ENCODE measurements around the gene SDK2.

The SDK2 gene

DNA sequence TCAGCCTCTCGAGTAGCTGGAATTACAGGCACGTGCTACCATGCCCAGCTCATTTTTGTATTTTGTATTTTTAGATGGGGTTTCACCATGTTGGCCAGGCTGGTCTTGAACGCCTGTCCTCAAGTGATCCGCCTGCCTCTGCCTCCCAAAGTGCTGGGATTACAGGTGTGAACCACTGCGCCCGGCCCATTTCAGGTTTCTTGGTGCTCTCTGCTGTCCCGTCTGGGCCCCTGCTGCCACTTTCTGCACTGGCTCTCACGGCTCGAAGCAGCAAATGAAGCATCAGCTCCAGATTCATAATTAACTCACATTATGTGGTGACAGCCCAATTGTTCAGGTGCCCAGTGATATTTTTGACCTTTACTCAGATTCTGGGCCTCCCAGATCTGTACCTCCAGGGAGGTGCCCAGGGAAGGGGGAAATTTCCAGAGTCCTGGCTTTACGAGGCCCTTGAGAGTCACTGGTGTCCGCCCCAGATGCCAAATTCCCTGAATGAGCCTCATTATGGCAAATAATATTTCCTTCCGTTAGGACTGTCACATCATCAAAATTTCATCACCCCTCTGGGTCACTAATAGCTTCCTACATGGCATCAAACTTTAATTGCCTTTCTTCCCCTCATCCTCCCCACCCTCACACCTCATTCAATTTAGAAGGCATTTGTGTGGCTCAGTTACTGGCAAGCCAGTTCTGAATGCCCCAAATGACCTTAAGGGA lies 9.0 kb downstream of the SDK2 start (continued):
- TF ChIP-seq GLIS1 (tag by site-specific recombination; IDR thresholded peaks at IDR 0.05) = peak; percentile 60
- no peak for TF ChIP-seq ZNF654 (tag by site-specific recombination; IDR thresholded peaks at IDR 0.05; ENCODE audit: low read depth)
- peak; percentile 49; the same call in 1 of the 2 replicates for TF ChIP-seq ZBTB20 (tag by site-specific recombination; IDR thresholded peaks at IDR 0.05)
- no peak for TF ChIP-seq ZNF23 (tag by site-specific recombination; IDR thresholded peaks at IDR 0.05; ENCODE audit: borderline replicate concordance)
- TF ChIP-seq SP3 (tag by site-specific recombination; IDR thresholded peaks at IDR 0.05) = no peak
- TF ChIP-seq GLI2 (tag by site-specific recombination; IDR thresholded peaks at IDR 0.05; ENCODE audit: borderline replicate concordance, low read depth) = no peak
- TF ChIP-seq, protein P1, sequence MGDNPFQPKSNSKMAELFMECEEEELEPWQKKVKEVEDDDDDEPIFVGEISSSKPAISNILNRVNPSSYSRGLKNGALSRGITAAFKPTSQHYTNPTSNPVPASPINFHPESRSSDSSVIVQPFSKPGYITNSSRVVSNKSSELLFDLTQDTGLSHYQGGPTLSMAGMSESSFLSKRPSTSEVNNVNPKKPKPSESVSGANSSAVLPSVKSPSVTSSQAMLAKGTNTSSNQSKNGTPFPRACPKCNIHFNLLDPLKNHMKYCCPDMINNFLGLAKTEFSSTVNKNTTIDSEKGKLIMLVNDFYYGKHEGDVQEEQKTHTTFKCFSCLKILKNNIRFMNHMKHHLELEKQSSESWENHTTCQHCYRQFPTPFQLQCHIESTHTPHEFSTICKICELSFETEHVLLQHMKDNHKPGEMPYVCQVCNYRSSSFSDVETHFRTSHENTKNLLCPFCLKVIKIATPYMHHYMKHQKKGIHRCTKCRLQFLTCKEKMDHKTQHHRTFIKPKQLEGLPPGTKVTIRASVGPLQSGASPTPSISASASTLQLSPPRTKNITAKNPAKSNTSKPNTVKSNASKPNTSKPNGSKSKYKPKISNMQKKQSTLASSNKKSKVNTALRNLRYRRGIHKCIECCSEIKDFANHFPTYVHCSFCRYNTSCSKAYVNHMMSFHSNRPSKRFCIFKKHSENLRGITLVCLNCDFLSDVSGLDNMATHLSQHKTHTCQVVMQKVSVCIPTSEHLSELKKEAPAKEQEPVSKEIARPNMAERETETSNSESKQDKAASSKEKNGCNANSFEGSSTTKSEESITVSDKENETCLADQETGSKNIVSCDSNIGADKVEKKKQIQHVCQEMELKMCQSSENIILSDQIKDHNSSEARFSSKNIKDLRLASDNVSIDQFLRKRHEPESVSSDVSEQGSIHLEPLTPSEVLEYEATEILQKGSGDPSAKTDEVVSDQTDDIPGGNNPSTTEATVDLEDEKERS (tag by site-specific recombination; IDR thresholded peaks at IDR 0.05) = no peak
- peak; percentile 25; the same call in 1 of the 2 replicates for TF ChIP-seq WT1 (tag by site-specific recombination; IDR thresholded peaks at IDR 0.05)
- no peak for TF ChIP-seq ZNF629 (tag by site-specific recombination; IDR thresholded peaks at IDR 0.05)
- TF ChIP-seq, protein P2, sequence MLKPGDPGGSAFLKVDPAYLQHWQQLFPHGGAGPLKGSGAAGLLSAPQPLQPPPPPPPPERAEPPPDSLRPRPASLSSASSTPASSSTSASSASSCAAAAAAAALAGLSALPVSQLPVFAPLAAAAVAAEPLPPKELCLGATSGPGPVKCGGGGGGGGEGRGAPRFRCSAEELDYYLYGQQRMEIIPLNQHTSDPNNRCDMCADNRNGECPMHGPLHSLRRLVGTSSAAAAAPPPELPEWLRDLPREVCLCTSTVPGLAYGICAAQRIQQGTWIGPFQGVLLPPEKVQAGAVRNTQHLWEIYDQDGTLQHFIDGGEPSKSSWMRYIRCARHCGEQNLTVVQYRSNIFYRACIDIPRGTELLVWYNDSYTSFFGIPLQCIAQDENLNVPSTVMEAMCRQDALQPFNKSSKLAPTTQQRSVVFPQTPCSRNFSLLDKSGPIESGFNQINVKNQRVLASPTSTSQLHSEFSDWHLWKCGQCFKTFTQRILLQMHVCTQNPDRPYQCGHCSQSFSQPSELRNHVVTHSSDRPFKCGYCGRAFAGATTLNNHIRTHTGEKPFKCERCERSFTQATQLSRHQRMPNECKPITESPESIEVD (tag by site-specific recombination; IDR thresholded peaks at IDR 0.05) = no peak

DNA sequence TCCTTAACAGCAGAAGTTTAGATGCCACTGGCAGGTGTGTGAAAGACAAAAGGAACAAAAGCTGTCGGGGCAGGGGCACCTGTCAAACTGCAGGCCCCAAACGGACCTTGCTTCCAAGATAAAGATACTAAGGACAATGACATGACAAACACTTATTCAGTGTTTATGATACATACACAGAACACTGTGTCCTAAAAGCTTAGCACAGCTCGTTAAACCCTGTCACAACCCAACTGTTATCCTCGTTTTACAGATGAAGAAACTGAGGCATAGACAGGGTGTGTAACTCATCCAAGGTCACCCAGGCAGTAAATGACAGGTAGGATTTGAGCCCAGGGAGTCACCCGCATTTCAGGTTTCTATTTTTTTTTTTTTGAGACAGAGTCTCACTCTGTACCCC lies 9.6 kb downstream of the SDK2 start:
- POLR2A ChIA-PET = no interaction called here
- no peak for TF ChIP-seq ZNF211 (tag by site-specific recombination; IDR thresholded peaks at IDR 0.05; ENCODE audit: low read depth)
- TF ChIP-seq ZNF521 (tag by site-specific recombination; IDR thresholded peaks at IDR 0.05) = no peak
- TF ChIP-seq, protein P3, sequence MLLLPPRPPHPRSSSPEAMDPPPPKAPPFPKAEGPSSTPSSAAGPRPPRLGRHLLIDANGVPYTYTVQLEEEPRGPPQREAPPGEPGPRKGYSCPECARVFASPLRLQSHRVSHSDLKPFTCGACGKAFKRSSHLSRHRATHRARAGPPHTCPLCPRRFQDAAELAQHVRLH (tag by site-specific recombination; IDR thresholded peaks at IDR 0.05) = no peak
- TF ChIP-seq, protein P4, sequence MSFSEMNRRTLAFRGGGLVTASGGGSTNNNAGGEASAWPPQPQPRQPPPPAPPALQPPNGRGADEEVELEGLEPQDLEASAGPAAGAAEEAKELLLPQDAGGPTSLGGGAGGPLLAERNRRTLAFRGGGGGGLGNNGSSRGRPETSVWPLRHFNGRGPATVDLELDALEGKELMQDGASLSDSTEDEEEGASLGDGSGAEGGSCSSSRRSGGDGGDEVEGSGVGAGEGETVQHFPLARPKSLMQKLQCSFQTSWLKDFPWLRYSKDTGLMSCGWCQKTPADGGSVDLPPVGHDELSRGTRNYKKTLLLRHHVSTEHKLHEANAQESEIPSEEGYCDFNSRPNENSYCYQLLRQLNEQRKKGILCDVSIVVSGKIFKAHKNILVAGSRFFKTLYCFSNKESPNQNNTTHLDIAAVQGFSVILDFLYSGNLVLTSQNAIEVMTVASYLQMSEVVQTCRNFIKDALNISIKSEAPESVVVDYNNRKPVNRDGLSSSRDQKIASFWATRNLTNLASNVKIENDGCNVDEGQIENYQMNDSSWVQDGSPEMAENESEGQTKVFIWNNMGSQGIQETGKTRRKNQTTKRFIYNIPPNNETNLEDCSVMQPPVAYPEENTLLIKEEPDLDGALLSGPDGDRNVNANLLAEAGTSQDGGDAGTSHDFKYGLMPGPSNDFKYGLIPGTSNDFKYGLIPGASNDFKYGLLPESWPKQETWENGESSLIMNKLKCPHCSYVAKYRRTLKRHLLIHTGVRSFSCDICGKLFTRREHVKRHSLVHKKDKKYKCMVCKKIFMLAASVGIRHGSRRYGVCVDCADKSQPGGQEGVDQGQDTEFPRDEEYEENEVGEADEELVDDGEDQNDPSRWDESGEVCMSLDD (tag by site-specific recombination; IDR thresholded peaks at IDR 0.05) = no peak
- TF ChIP-seq ZNF132 (tag by site-specific recombination; IDR thresholded peaks at IDR 0.05; ENCODE audit: borderline replicate concordance) = no peak
- TF ChIP-seq, protein P5, sequence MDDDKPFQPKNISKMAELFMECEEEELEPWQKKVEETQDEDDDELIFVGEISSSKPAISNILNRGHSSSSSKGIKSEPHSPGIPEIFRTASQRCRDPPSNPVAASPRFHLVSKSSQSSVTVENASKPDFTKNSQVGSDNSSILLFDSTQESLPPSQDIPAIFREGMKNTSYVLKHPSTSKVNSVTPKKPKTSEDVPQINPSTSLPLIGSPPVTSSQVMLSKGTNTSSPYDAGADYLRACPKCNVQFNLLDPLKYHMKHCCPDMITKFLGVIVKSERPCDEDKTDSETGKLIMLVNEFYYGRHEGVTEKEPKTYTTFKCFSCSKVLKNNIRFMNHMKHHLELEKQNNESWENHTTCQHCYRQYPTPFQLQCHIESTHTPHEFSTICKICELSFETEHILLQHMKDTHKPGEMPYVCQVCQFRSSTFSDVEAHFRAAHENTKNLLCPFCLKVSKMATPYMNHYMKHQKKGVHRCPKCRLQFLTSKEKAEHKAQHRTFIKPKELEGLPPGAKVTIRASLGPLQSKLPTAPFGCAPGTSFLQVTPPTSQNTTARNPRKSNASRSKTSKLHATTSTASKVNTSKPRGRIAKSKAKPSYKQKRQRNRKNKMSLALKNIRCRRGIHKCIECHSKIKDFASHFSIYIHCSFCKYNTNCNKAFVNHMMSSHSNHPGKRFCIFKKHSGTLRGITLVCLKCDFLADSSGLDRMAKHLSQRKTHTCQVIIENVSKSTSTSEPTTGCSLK (tag by site-specific recombination; IDR thresholded peaks at IDR 0.05) = no peak
- no peak for TF ChIP-seq ZNF621 (tag by site-specific recombination; IDR thresholded peaks at IDR 0.05)
- no peak for TF ChIP-seq BCL11B (tag by site-specific recombination; IDR thresholded peaks at IDR 0.05; ENCODE audit: low read depth)
- TF ChIP-seq ZEB2 (tag by site-specific recombination; IDR thresholded peaks at IDR 0.05) = no peak
- TF ChIP-seq ZNF366 (tag by site-specific recombination; conservative IDR thresholded peaks at IDR 0.05) = no peak
- no peak for TF ChIP-seq ZNF561 (tag by site-specific recombination; IDR thresholded peaks at IDR 0.05; ENCODE audit: borderline replicate concordance)
- TF ChIP-seq ZNF544 (tag by site-specific recombination; IDR thresholded peaks at IDR 0.05) = no peak
- peaks cover 4% of the 10 kb centered on the region; the same call in 1 of the 2 replicates for H3K4me1 ChIP-seq (ENCODE audit: control insufficient read depth, insufficient read depth, low read length)
- no peaks in the 10 kb centered on the region for H3K36me3 ChIP-seq (ENCODE audit: control insufficient read depth in 2 of 2, insufficient read depth in 1 of 2, low read length in 2 of 2)
- H3K9me3 ChIP-seq (ENCODE audit: control insufficient read depth, insufficient read depth, low read depth, low read length) = no peaks in the 10 kb centered on the region
- no peak overlapping the region for H3K27ac ChIP-seq (ENCODE audit: extremely low read depth, low read depth, low read length)
- H3K4me3 ChIP-seq (ENCODE audit: low read depth, low read length) = no peak overlapping the region
- CTCF ChIA-PET = interaction anchor here (0.6 kb wide), 1 partner anchor 80 kb away, joined by 3 read pairs; no protein-coding TSS in a partner anchor
